Lower leg skin (tissue), 3 donors: ENCODE data around the gene MED25.

Experiments
- CTCF ChIP-seq, 3 donors: fragments of 450-650 bp; IDR thresholded peaks; one replicate each; pipeline ENCODE4 v1.5.1; 2016; ENCODE audit warnings: antibody characterized with exemption in 3 of 3, mild to moderate bottlenecking in 3 of 3, moderate library complexity in 2 of 3
- POLR2A ChIP-seq, 2 donors: fragments of 450-650 bp; IDR thresholded peaks; one replicate each; pipeline ENCODE4 v1.6.1; 2016 to 2017; ENCODE audit warnings: antibody characterized with exemption in 2 of 2, mild to moderate bottlenecking in 1 of 2, moderate library complexity in 1 of 2

GRCh38 chr19:49877020-49877878, 59.2 kb downstream of the MED25 start, which contains the start of the genes AKT1S1 and TBC1D17:
- TF ChIP-seq CTCF (IDR thresholded peaks at IDR 0.05) (no peak), POLR2A (IDR thresholded peaks at IDR 0.05) (peak in 1 of 2 donors; percentile 95)
